A673 (cell line): ENCODE data around the gene PPIL6. TPM values are rescaled to one million over a fixed set of nuclear protein-coding genes. Genes with fewer than 3 reads are reported as not detected.

ENCODE experiments used
- Bru-seq: library from RNA; stranded (reverse); fragments of 400-500 nt; gene quantifications from one replicate; lab custom pipeline; 2021; lab: Mats Ljungman, UMichigan
- BruChase-seq, 2 experiments: library from RNA; stranded (reverse); fragments of 400-500 nt; gene quantifications; one replicate each; lab custom pipeline; 2021; lab: Mats Ljungman, UMichigan
- BruUV-seq: library from RNA; stranded (reverse); fragments of 400-500 nt; replicated peaks from 2 replicates; lab custom pipeline; 2021; lab: Mats Ljungman, UMichigan
- CTCF ChIA-PET: fragments of 300-600 bp; sonication (Branson Sonifier 250); formaldehyde crosslinking; loops from one replicate; lab custom pipeline; 2022; ENCODE audit warnings: antibody characterized with exemption; lab: Charles Lee
- POLR2A ChIA-PET: fragments of 300-600 bp; sonication (Branson Sonifier 250); formaldehyde crosslinking; loops from one replicate; lab custom pipeline; 2022; ENCODE audit warnings: antibody characterized with exemption; ENCODE audit not compliant: low non-redundant PET; lab: Charles Lee
- DNase-seq: peaks from one replicate; pipeline ENCODE4 v3.0.0-alpha.2; 2015; ENCODE audit warnings: low spot score
- H3K27ac ChIP-seq: fragments of 200-600 bp; sonication (generic); 2 replicates; pipeline ENCODE4 v1.5.1; 2016; ENCODE audit warnings: mixed run types, low read depth, mild to moderate bottlenecking, mixed read lengths, antibody characterized with exemption, low read length; ENCODE audit not compliant: poor library complexity, severe bottlenecking
- H3K27me3 ChIP-seq: fragments of 200-600 bp; sonication (generic); replicated peaks from 2 replicates; pipeline ENCODE4 v1.6.1; 2017; ENCODE audit warnings: mixed run types, low read depth, mild to moderate bottlenecking, mixed read lengths, antibody characterized with exemption, low read length; ENCODE audit not compliant: insufficient read depth, poor library complexity
- H3K36me3 ChIP-seq: fragments of 200-600 bp; sonication (generic); 2 replicates; pipeline ENCODE4 v1.6.1; 2016; ENCODE audit warnings: mixed run types, mild to moderate bottlenecking, mixed read lengths, antibody characterized with exemption, low read length; ENCODE audit not compliant: insufficient read depth, poor library complexity, severe bottlenecking
- H3K4me1 ChIP-seq: fragments of 200-600 bp; sonication (generic); 2 replicates; pipeline ENCODE4 v1.6.1; 2017; ENCODE audit warnings: mixed run types, mild to moderate bottlenecking, mixed read lengths, antibody characterized with exemption, low read length; ENCODE audit not compliant: insufficient read depth, poor library complexity, severe bottlenecking
- H3K4me3 ChIP-seq: fragments of 200-600 bp; sonication (generic); 2 replicates; pipeline ENCODE4 v1.5.1; 2016; ENCODE audit warnings: low read depth, mixed run types, mild to moderate bottlenecking, mixed read lengths, low read length; ENCODE audit not compliant: poor library complexity, severe bottlenecking
- H3K9me3 ChIP-seq: fragments of 200-600 bp; sonication (generic); 2 replicates; pipeline ENCODE4 v1.6.1; 2016; ENCODE audit warnings: mixed run types, low read depth, mild to moderate bottlenecking, mixed read lengths, antibody characterized with exemption, low read length; ENCODE audit not compliant: poor library complexity, severe bottlenecking
- CTCF ChIP-seq: fragments of 300-800, 200-600 bp; sonication (generic); conservative IDR thresholded peaks from 2 replicates; pipeline ENCODE4 v1.5.1; 2017; ENCODE audit warnings: low read depth, mild to moderate bottlenecking, antibody characterized with exemption, low read length, moderate library complexity, mixed read lengths
- EZH2 ChIP-seq: fragments of 200-600 bp; sonication (generic); IDR thresholded peaks from 2 replicates; pipeline ENCODE4 v1.6.1; 2017; ENCODE audit warnings: borderline replicate concordance, low read depth, mild to moderate bottlenecking, mixed read lengths, antibody characterized with exemption, low read length; ENCODE audit not compliant: poor library complexity, severe bottlenecking
- intact Hi-C: fragments of 100-400 bp; cut with micrococcal nuclease; formaldehyde crosslinking; loops from one replicate; pipeline ENCODE4 v1.10.0; 2022; ENCODE audit not compliant: unreplicated experiment
- long read RNA-seq: library from polyadenylated mRNA; stranded (forward); transcript quantifications from one replicate; pipeline ENCODE4 v2.0.0, GENCODE V29; 2022
- total RNA-seq: library from RNA; stranded (reverse); gene quantifications from 2 replicates; pipeline ENCODE4 v1.2.3, GENCODE V29; 2021

PPIL6 gene
- total RNA-seq (1.8 and 2.6 TPM in 2 replicates), Bru-seq, nascent RNA (percentile 40 among the genes with signal in this experiment), BruChase-seq, experiment 1, labeled RNA remaining after a 2-hour chase (percentile 41 among the genes with signal in this experiment), BruChase-seq, experiment 2, labeled RNA remaining after a 6-hour chase (percentile 39 among the genes with signal in this experiment)
- long read RNA-seq, full-length matches to known transcripts, result 1 of 3 reads
- long read RNA-seq, partial matches to known transcripts, result 0 of 3 reads
- long read RNA-seq, other reads (novel, unspliced or antisense), result 2 of 3 reads

DNA sequence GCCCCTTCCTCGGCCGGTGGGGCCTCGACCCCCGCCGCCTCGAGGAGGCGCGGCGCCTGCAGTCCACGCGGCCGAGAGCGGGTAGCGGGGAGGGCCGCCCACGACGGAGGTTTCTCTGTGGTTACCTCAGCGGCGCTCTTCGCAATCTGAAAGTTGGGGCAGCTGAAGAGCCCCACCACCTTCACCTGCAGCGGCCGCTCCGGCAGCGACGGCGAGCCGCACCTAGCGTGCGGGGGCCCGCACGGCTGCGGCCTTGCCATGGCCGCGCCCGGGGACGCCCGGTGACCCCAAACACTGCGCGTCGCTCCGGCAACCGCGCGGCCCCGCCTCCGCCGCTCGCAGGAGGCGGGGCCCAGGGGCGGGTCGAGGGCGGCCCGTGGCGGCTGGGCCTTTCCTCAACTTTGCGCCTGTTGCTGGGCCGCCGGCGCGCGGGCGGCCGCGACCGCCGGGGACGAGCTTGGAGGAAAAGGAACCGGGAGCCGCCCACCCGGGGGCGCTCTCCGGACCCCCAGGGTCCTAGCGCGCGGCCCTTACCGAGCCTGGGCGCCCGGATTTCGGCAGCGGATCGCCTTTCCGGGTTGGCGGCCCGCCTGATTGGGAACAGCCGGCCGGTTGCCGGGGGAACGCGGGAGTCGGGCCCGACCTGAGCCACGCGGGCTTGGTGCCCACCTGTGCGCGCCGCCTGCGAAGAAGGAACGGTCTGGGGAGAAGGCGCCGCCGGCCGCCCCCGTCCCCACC is at the start of gene PPIL6, which contains the start of gene SMPD2:
PPIL6 (minus strand) TSS at position 298 of the 738 bp plus-strand sequence; CDS start at position 260, 38 bp downstream.
SMPD2 (plus strand) TSS at position 394 of the 738 bp plus-strand sequence. CDS start 398 bp downstream, outside the sequence.
- TF ChIP-seq CTCF, result no peak
- TF ChIP-seq EZH2, result no peak
- DNase-seq, result peak; percentile 94
- Histone ChIP-seq H3K4me3 (peak within 1 kb of the TSS; percentile 90), H3K4me1 (no peaks in the 10 kb centered on the region), H3K36me3 (no peaks in the 10 kb centered on the region), H3K27ac (peak within 1 kb of the TSS; percentile 87), H3K9me3 (no peaks in the 10 kb centered on the region), H3K27me3 (no peaks in the 10 kb centered on the region)
- ChIA-PET CTCF (no interaction called here), POLR2A (interaction anchor here (0.7 kb wide), 1 partner anchor 8 kb away, joined by 4 read pairs; no protein-coding TSS in a partner anchor)
- no TSS peak for BruUV-seq
- intact Hi-C loops, result loop anchor here (2.0 kb wide), 1 partner anchor 58 kb away; the partner anchor contains the start of gene CD164

GRCh38 chr6:109488001-109488400 is 47.6 kb upstream of the PPIL6 start:
- no peak for DNase-seq
- ChIA-PET CTCF (no interaction called here), POLR2A (no interaction called here)
- TF ChIP-seq CTCF (no peak), EZH2 (no peak)
- Histone ChIP-seq H3K4me1 (peaks cover 9% of the 10 kb centered on the region), H3K27me3 (no peaks in the 10 kb centered on the region), H3K4me3 (no peak overlapping the region), H3K9me3 (no peaks in the 10 kb centered on the region), H3K27ac (no peak overlapping the region), H3K36me3 (no peaks in the 10 kb centered on the region)
- intact Hi-C loops, result no loop called here
- BruUV-seq, result no TSS peak

- DNase-seq, result no peak
- Histone ChIP-seq H3K36me3 (peaks cover 8% of the 10 kb centered on the region), H3K4me3 (no peak overlapping the region), H3K27me3 (no peaks in the 10 kb centered on the region), H3K27ac (no peak overlapping the region), H3K9me3 (no peaks in the 10 kb centered on the region), H3K4me1 (peaks cover 14% of the 10 kb centered on the region)
- ChIA-PET POLR2A (no interaction called here), CTCF (no interaction called here)
- TF ChIP-seq CTCF (no peak), EZH2 (no peak)
- intact Hi-C loops, result no loop called here
- BruUV-seq, result no TSS peak
Observed at GRCh38 chr6:109486068-109486467, 45.6 kb upstream of the PPIL6 start.
